Lower leg skin (tissue), 3 donors: Measurements from ENCODE around the gene C22orf23.

Experiments used
- CTCF ChIP-seq, 3 donors: fragments of 450-650 bp; IDR thresholded peaks; one replicate each; pipeline ENCODE4 v1.5.1; 2016; ENCODE audit warnings: antibody characterized with exemption in 3 of 3, mild to moderate bottlenecking in 3 of 3, moderate library complexity in 2 of 3
- POLR2A ChIP-seq, 2 donors: fragments of 450-650 bp; IDR thresholded peaks; one replicate each; pipeline ENCODE4 v1.6.1; 2016 to 2017; ENCODE audit warnings: antibody characterized with exemption in 2 of 2, mild to moderate bottlenecking in 1 of 2, moderate library complexity in 1 of 2

- TF ChIP-seq POLR2A (IDR thresholded peaks at IDR 0.05) (no peak), CTCF (IDR thresholded peaks at IDR 0.05) (no peak)
These were observed 46.4 kb upstream of the C22orf23 start for GRCh38 chr22:37999640-38000272.
